Activated T-cell treated with anti-CD3 and anti-CD28 coated beads, Interleukin-2, amount 50 U/mL, for 24 hours (primary cell): Measurements from ENCODE around the gene ASNS.
A peak's percentile ranks its signal among the peaks of the same experiment; 100 is the strongest.
"Not testable (repeated sequence)": the region's sequence is repeated elsewhere in the genome, so short reads cannot be mapped to it uniquely, and the experiment has no call there.

Experiments
- DNase-seq: peaks from one replicate; pipeline ENCODE4 v3.0.0-alpha.2; 2020
- H3K27ac Mint-ChIP-seq: 2 replicates; pipeline ENCODE4 v1.8.0; 2020; ENCODE audit warnings: mild to moderate bottlenecking, mixed read lengths
- H3K27me3 Mint-ChIP-seq: 2 replicates; pipeline ENCODE4 v1.8.0; 2020; ENCODE audit warnings: mixed read lengths
- H3K36me3 Mint-ChIP-seq: 2 replicates; pipeline ENCODE4 v1.8.0; 2020; ENCODE audit warnings: low read depth, mixed read lengths
- H3K4me1 Mint-ChIP-seq: 2 replicates; pipeline ENCODE4 v1.8.0; 2020; ENCODE audit warnings: low read depth, mixed read lengths
- H3K4me3 Mint-ChIP-seq: 2 replicates; pipeline ENCODE4 v1.8.0; 2020; ENCODE audit warnings: mild to moderate bottlenecking, moderate library complexity, mixed read lengths
- H3K9me3 Mint-ChIP-seq: 2 replicates; pipeline ENCODE4 v1.8.0; 2020; ENCODE audit warnings: mixed read lengths

ASNS gene, protein sequence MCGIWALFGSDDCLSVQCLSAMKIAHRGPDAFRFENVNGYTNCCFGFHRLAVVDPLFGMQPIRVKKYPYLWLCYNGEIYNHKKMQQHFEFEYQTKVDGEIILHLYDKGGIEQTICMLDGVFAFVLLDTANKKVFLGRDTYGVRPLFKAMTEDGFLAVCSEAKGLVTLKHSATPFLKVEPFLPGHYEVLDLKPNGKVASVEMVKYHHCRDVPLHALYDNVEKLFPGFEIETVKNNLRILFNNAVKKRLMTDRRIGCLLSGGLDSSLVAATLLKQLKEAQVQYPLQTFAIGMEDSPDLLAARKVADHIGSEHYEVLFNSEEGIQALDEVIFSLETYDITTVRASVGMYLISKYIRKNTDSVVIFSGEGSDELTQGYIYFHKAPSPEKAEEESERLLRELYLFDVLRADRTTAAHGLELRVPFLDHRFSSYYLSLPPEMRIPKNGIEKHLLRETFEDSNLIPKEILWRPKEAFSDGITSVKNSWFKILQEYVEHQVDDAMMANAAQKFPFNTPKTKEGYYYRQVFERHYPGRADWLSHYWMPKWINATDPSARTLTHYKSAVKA

DNA sequence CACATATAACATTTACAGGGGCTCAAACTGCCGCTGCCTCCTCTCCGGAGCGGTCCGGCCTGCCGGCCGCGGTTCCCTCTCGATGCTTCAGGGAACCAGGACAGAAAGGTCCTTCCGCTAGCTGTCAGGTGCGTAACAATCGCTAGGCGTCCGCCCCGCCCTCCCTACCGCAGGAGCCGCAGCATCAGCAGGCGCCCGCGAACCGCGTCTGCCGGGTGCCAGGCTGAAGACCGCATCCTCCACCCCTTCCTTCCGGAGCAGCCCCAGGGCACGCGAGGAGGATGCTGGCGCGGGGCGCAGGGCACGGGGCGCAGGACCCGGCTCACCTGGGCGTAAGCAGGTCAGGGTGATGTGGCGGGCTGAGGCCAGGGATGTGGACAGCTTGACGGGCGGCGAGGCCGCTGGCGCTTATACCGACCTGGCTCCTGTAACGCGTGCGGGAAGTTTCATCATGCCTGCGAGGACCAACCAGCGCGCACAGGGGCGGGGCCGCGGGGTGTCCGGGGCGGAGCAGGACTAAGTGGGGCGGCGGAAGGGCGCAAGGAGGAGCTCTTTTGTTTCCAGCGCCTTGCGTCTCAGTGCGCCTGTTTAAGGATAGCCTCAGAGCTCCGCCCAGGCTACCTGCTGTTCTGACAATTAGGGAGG is at the start of gene ASNS:
TSS of gene ASNS (minus strand) at position 384 of the 645 bp plus-strand sequence. CDS start 3,252 bp downstream, outside the sequence.
- H3K4me3 Mint-ChIP-seq, result peak within 1 kb of the TSS; percentile 90
- no peaks in the 10 kb centered on the region for H3K9me3 Mint-ChIP-seq
- peak; percentile 97 for DNase-seq
- peaks cover 32% of the 10 kb centered on the region for H3K4me1 Mint-ChIP-seq
- peak within 1 kb of the TSS; percentile 96 for H3K27ac Mint-ChIP-seq
- H3K27me3 Mint-ChIP-seq, result no peaks in the 10 kb centered on the region
- H3K36me3 Mint-ChIP-seq, result peaks cover 38% of the 10 kb centered on the region

DNA sequence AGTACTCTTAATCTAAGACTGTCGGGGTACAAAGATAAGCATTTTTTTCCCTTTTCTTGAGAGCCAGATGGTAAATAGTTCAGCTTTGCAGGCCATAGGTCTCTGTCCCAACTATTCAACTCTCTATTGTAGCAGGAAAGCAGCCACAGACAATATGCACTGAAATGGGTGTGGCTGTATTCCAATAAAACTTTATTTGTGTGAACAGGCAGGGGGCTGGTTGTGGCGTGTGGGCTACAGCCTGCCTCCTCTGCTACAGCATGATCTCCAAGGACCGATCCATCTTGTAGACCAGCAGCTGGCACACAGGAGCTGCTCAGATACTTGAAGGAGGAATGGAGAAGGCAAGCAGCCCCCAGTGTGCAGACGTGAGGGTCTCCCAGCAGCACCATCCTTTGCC is 49.0 kb upstream of the ASNS start:
- not testable (repeated sequence) for H3K4me3 Mint-ChIP-seq, H3K9me3 Mint-ChIP-seq, DNase-seq, H3K4me1 Mint-ChIP-seq, H3K27ac Mint-ChIP-seq, H3K27me3 Mint-ChIP-seq
- peaks cover 13% of the 10 kb centered on the region for H3K36me3 Mint-ChIP-seq

DNA sequence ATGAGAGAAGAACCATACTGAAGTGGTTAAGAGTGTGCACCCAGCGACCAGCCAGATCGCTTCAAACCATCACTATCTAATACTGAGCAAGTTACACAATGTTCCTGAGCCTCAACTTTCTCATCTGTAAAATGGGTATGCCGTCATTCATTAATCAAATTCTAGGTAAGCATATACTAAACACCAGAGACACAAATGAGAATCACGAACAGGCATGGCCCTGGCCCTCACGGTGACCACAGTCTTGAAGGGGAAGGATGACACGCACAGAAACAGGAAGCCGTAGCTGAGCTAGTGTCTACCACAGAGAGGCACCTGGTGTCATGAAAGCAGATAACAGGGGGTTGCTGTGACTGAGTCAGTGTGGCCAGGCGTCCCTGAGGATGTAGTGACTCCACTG is 43.1 kb upstream of the ASNS start:
- DNase-seq, H3K4me1 Mint-ChIP-seq, H3K36me3 Mint-ChIP-seq, H3K4me3 Mint-ChIP-seq, H3K27me3 Mint-ChIP-seq, H3K9me3 Mint-ChIP-seq: not testable (repeated sequence)
- peak overlapping the region; percentile 14 for H3K27ac Mint-ChIP-seq

DNA sequence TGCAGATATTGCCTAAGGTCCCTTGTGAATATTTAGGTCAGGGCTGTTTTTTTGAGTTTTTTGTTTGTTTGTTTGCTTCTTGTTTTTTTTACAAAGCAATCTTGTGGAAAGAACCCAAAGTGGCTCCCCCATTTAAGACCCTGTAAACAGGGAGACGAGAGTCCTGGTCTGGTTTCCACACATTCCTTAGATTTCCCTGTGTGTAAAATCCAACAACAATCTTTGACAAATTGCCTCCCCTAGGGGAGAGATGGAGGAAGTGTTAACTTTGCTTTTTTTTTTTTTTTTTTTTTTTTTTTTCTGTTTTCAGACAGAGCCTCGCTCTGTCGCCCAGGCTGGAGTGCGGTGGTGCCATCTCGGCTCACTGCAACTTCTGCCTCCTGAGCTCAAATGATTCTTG is 40.1 kb upstream of the ASNS start:
- not testable (repeated sequence) for H3K4me3 Mint-ChIP-seq, H3K27ac Mint-ChIP-seq, DNase-seq, H3K9me3 Mint-ChIP-seq, H3K4me1 Mint-ChIP-seq, H3K27me3 Mint-ChIP-seq, H3K36me3 Mint-ChIP-seq

DNA sequence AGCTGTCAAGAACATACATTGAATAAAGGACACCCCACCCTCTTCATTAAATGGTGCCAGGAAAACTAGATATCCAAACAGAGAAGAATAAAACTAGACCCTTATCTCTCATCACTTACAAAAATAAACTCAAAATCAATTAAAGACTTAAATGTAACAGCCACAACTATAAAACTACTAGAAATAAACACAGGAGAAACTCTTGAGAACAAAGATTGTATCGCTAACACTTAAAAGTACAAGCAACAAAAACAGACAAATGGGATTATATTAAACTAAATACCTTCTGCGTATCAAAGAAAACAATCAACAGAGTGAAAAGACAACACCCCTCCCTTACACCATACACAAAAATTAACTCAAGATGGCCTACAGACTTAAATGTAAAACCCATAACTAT is 24.7 kb upstream of the ASNS start:
- H3K27me3 Mint-ChIP-seq, H3K4me3 Mint-ChIP-seq, H3K4me1 Mint-ChIP-seq, H3K9me3 Mint-ChIP-seq, H3K27ac Mint-ChIP-seq, DNase-seq: not testable (repeated sequence)
- H3K36me3 Mint-ChIP-seq, result peaks cover 19% of the 10 kb centered on the region

DNA sequence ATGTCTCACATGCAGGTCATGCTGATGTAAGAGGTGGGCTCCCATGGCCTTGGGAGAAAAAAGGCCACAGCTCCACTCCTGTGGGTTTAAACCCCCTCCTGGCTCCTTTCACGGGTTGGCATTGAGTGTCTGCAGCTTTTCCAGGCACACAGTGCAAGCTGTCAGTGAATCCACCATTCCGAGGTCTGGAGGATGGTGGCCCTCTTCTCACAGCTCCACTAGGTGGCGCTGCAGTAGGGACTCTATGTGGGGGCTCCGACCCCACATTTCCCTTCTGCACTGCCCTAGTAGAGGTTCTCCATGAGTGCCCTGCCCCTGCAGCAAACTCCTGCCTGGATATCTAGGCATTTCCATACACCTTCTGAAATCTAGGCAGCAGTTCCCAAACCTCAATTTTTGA is 19.5 kb upstream of the ASNS start:
- not testable (repeated sequence) for H3K4me3 Mint-ChIP-seq, DNase-seq, H3K27me3 Mint-ChIP-seq, H3K4me1 Mint-ChIP-seq, H3K9me3 Mint-ChIP-seq, H3K27ac Mint-ChIP-seq
- peaks cover 33% of the 10 kb centered on the region for H3K36me3 Mint-ChIP-seq

DNA sequence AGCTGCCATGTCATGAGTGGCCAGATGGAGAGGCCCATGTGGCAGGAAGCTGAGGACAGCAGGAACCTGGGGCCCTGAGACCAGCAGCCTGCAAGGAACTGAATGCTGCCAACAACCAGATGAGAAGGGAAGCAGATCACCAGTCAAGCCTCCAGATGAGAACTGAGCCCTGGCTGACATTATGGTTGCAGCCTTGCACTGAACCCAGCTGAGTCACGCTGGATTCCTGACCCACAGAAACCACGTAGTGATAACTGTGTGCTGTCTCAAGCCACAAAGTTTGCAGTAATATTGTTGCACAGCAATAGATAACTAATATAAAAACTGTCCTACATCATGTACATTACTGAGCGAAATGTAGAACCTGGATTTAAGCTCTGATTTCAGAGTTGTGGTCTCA is 7.3 kb upstream of the ASNS start:
- H3K9me3 Mint-ChIP-seq, H3K27ac Mint-ChIP-seq, H3K27me3 Mint-ChIP-seq, H3K4me3 Mint-ChIP-seq, DNase-seq, H3K4me1 Mint-ChIP-seq, H3K36me3 Mint-ChIP-seq: not testable (repeated sequence)

DNA sequence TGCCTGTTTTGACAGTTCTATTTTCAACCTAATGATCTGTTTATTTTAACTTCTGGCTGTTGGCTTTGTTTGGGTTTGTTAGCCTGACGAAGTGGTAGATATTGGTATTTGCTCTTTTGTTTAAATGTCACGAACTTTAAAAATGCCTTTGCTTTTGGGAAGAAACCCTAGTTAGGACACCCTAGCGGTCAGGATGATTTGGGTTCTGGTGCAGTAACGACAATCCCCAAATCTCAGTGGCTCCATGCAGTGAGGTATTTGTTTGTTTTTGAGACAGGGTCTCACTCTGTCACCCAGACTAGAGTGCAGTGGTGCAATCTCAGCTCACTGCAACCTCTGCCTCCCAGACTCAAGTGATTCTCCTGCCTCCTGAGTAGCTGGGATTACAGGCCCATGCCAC is 2.7 kb upstream of the ASNS start:
- H3K9me3 Mint-ChIP-seq, H3K27me3 Mint-ChIP-seq, H3K4me3 Mint-ChIP-seq, H3K27ac Mint-ChIP-seq, DNase-seq: not testable (repeated sequence)
- Mint-ChIP-seq H3K4me1 (peaks cover 25% of the 10 kb centered on the region), H3K36me3 (peaks cover 17% of the 10 kb centered on the region)

DNA sequence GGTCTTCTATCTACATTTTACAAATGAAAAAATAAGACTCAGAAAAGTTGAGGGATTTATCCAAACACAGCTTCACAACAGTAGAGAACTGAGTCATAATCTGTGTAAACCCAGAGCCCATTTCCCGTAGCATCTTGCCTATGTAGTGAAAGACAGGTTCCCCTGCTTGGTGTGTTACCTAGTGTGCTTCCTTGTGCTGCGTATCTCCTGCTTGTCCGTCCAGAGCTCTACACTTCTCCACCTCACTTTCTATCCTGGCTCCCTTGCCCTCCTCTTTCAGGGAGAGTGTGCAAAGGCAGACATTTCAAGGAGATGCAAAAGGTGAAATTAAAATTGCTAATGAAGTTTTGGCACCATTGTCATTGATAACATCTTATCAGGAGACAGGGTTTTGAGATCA is 1.4 kb upstream of the ASNS start:
- Mint-ChIP-seq H3K27ac (no peak overlapping the region), H3K4me1 (peaks cover 31% of the 10 kb centered on the region), H3K36me3 (peaks cover 27% of the 10 kb centered on the region), H3K9me3 (no peaks in the 10 kb centered on the region), H3K4me3 (no peak overlapping the region), H3K27me3 (no peaks in the 10 kb centered on the region)
- no peak for DNase-seq

DNA sequence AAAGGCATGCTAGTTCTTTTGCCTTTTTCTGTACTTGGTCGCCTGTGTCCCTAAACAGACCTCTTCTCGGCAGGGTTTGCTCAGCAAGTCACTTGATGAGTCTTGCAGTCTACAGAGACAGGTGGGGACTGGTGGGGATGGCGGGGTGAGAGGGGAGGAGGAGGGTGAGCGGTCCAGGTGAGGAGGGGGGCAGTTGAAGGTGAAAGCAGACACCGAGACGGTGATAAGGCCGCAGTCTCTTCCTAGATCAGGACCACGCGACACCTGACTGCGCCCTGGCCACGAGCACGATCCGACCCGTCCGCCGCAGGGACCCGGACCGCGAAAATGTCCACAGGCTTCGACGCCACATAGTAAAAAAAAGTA is 566 bp downstream of the ASNS start:
- Mint-ChIP-seq H3K4me3 (peak overlapping the region; percentile 90), H3K27me3 (no peaks in the 10 kb centered on the region), H3K4me1 (peaks cover 32% of the 10 kb centered on the region), H3K36me3 (peaks cover 43% of the 10 kb centered on the region), H3K9me3 (no peaks in the 10 kb centered on the region), H3K27ac (peak overlapping the region; percentile 96)
- no peak for DNase-seq

DNA sequence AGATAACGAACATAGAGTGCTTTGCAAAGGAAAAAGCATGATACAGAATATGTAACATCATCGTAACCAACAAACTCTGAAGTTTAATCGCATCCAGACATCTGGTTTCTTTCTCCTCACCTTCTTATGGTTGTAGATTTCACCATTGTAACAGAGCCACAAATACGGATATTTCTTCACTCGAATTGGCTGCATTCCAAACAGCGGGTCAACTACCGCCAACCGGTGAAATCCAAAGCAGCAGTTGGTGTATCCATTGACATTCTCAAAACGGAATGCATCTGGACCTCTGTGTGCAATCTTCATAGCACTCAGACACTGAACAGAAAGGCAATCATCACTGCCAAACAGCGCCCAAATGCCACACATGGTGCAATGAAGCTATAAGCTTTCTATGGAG is 3.4 kb downstream of the ASNS start:
- DNase-seq, result no peak
- H3K27me3 Mint-ChIP-seq, result no peaks in the 10 kb centered on the region
- H3K27ac Mint-ChIP-seq, result no peak overlapping the region
- H3K4me1 Mint-ChIP-seq, result peaks cover 33% of the 10 kb centered on the region
- no peak overlapping the region for H3K4me3 Mint-ChIP-seq
- H3K36me3 Mint-ChIP-seq, result peaks cover 68% of the 10 kb centered on the region
- no peaks in the 10 kb centered on the region for H3K9me3 Mint-ChIP-seq

DNA sequence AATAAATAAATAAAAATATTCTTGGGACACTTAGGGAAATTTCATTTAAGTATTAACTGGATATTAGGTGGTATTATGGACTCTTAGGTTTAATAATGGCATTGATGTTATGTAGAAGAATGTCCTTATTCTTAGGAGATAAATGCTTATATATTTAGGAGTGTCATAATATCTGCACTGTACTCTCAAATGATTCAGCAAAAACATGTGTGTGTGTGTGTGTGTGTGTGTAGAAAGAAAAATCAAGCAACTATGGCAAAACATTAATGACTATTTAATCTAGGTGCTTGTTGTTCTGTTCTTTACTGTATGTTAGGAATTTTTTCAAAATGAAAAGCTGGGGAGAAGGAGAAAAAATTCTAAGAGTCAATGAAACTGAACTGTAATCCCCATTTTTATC is 3.9 kb downstream of the ASNS start:
- DNase-seq, result no peak
- no peaks in the 10 kb centered on the region for H3K27me3 Mint-ChIP-seq
- no peak overlapping the region for H3K27ac Mint-ChIP-seq
- peaks cover 73% of the 10 kb centered on the region for H3K36me3 Mint-ChIP-seq
- no peak overlapping the region for H3K4me3 Mint-ChIP-seq
- peaks cover 30% of the 10 kb centered on the region for H3K4me1 Mint-ChIP-seq
- H3K9me3 Mint-ChIP-seq, result no peaks in the 10 kb centered on the region

DNA sequence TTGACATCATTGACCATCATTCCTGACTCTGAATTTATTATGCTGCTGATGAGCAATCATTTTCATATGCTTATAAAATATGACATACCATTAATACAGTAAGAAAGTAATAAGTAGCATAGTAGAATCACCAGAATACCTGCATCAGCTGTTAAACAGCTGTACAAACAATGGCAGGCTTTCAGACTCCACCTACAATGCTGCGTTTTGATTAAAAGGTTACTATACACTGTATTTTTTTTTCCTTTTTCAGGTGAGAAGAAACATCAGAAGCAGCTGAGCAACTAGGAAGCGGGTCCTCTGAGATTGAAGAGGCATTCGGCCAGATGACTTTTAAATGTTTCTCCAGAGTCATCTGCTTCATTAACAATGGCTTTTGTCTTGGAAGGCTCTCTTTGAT is 7.1 kb downstream of the ASNS start:
- H3K36me3 Mint-ChIP-seq, result peaks cover 93% of the 10 kb centered on the region
- H3K27ac Mint-ChIP-seq, result no peak overlapping the region
- H3K4me1 Mint-ChIP-seq, result peaks cover 20% of the 10 kb centered on the region
- no peaks in the 10 kb centered on the region for H3K9me3 Mint-ChIP-seq
- H3K4me3 Mint-ChIP-seq, result no peak overlapping the region
- DNase-seq, result no peak
- H3K27me3 Mint-ChIP-seq, result no peaks in the 10 kb centered on the region

DNA sequence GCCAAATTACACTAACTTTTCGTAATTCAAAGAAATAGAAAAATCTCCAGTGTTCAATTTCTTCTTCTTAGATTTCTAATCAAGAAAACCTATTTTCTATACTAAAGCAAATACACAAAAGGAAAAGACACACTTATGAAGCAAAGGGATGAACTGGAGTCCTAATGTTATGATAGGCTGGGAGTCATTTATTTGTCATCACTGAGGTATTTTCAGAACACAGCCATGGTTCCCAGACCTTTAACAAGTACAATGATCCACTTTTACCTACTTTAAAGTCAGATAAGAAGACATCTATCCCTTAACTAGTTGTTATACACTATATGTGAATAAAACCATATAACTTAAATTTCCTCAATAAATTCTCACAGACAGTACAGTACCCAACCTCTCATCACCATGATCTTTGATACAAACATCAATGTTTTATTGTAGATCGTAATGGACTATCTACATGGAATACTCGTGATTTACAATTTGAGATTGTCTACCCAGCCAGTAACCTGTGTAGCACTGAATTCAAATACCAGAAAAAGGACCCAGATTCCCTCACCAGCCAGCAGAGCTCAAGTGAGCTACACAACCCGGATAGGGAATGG is 12.5 kb downstream of the ASNS start:
- Mint-ChIP-seq H3K4me3 (no peak overlapping the region), H3K27ac (no peak overlapping the region), H3K36me3 (peaks cover 96% of the 10 kb centered on the region), H3K9me3 (no peaks in the 10 kb centered on the region), H3K27me3 (no peaks in the 10 kb centered on the region), H3K4me1 (peaks cover 7% of the 10 kb centered on the region)
- DNase-seq, result no peak

DNA sequence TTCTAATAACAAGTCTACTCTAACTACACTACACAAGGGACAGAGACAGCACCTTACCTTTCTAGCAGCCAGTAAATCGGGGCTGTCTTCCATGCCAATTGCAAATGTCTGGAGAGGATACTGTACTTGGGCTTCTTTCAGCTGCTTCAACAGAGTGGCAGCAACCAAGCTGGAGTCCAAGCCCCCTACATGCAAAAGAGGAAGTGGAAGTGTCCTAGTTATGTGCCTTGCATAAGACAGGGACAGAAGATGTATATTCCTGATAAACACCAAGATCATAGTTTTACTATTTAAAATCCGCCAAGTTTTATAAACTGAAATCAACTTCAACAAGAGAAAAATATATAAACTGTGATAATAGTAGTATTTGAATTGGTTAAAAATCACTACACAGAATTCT is 14.0 kb downstream of the ASNS start:
- no peak overlapping the region for H3K27ac Mint-ChIP-seq
- no peak for DNase-seq
- H3K27me3 Mint-ChIP-seq, result no peaks in the 10 kb centered on the region
- no peak overlapping the region for H3K4me3 Mint-ChIP-seq
- peaks cover 3% of the 10 kb centered on the region for H3K4me1 Mint-ChIP-seq
- no peaks in the 10 kb centered on the region for H3K9me3 Mint-ChIP-seq
- peaks cover 97% of the 10 kb centered on the region for H3K36me3 Mint-ChIP-seq
